ENCODE measurements around the gene MAFB. TPM values are rescaled to one million over a fixed set of nuclear protein-coding genes. Genes with fewer than 3 reads are reported as not detected.

MAFB gene
- total RNA-seq, 1 donor from 2014 or later, result 31.9 TPM

- Mint-ChIP-seq H3K36me3 (ENCODE audit: unreplicated experiment) (no peaks in the 10 kb centered on the region), H3K4me1 (ENCODE audit: unreplicated experiment) (peaks cover 13% of the 10 kb centered on the region), H3K27me3 (ENCODE audit: unreplicated experiment) (peaks cover 60% of the 10 kb centered on the region)
Observed at GRCh38 chr20:40678286-40678875, 10.7 kb downstream of the MAFB start.

GRCh38 chr20:40677343-40677924 lies 11.6 kb downstream of the MAFB start:
- Mint-ChIP-seq H3K36me3 (ENCODE audit: unreplicated experiment) (no peaks in the 10 kb centered on the region), H3K27ac (ENCODE audit: unreplicated experiment) (no peak overlapping the region), H3K4me3 (ENCODE audit: unreplicated experiment) (no peak overlapping the region), H3K9me3 (ENCODE audit: unreplicated experiment) (no peaks in the 10 kb centered on the region), H3K27me3 (ENCODE audit: unreplicated experiment) (peaks cover 69% of the 10 kb centered on the region), H3K4me1 (ENCODE audit: unreplicated experiment) (peaks cover 6% of the 10 kb centered on the region)
- no peak for DNase-seq (ENCODE audit: extremely low spot score, unreplicated experiment)
- TF ChIP-seq CTCF (IDR thresholded peaks at IDR 0.05), result no peak

More at GRCh38 chr20:40678286-40678875, 10.7 kb downstream of the MAFB start:
- no peak for DNase-seq (ENCODE audit: extremely low spot score, unreplicated experiment)
- Mint-ChIP-seq H3K27ac (ENCODE audit: unreplicated experiment) (no peak overlapping the region), H3K4me3 (ENCODE audit: unreplicated experiment) (no peak overlapping the region), H3K9me3 (ENCODE audit: unreplicated experiment) (no peaks in the 10 kb centered on the region)
- no peak for TF ChIP-seq CTCF (IDR thresholded peaks at IDR 0.05)

- Mint-ChIP-seq H3K9me3 (ENCODE audit: unreplicated experiment) (no peaks in the 10 kb centered on the region), H3K27me3 (ENCODE audit: unreplicated experiment) (peaks cover 71% of the 10 kb centered on the region), H3K4me3 (ENCODE audit: unreplicated experiment) (no peak overlapping the region), H3K27ac (ENCODE audit: unreplicated experiment) (peak overlapping the region; percentile 33), H3K4me1 (ENCODE audit: unreplicated experiment) (no peaks in the 10 kb centered on the region), H3K36me3 (ENCODE audit: unreplicated experiment) (no peaks in the 10 kb centered on the region)
- TF ChIP-seq CTCF (IDR thresholded peaks at IDR 0.05), result no peak
- DNase-seq (ENCODE audit: extremely low spot score, unreplicated experiment), result no peak
Observed at GRCh38 chr20:40676491-40677269, 12.4 kb downstream of the MAFB start.

GRCh38 chr20:40675599-40676221 lies 13.3 kb downstream of the MAFB start:
- H3K27ac Mint-ChIP-seq (ENCODE audit: unreplicated experiment), result no peak overlapping the region
- H3K36me3 Mint-ChIP-seq (ENCODE audit: unreplicated experiment), result no peaks in the 10 kb centered on the region
- no peaks in the 10 kb centered on the region for H3K4me1 Mint-ChIP-seq (ENCODE audit: unreplicated experiment)
- peaks cover 66% of the 10 kb centered on the region for H3K27me3 Mint-ChIP-seq (ENCODE audit: unreplicated experiment)
- H3K4me3 Mint-ChIP-seq (ENCODE audit: unreplicated experiment), result no peak overlapping the region
- no peak for TF ChIP-seq CTCF (IDR thresholded peaks at IDR 0.05)
- no peaks in the 10 kb centered on the region for H3K9me3 Mint-ChIP-seq (ENCODE audit: unreplicated experiment)
- DNase-seq (ENCODE audit: extremely low spot score, unreplicated experiment), result no peak

- Mint-ChIP-seq H3K4me1 (ENCODE audit: unreplicated experiment) (no peaks in the 10 kb centered on the region), H3K36me3 (ENCODE audit: unreplicated experiment) (no peaks in the 10 kb centered on the region), H3K27me3 (ENCODE audit: unreplicated experiment) (peaks cover 59% of the 10 kb centered on the region), H3K27ac (ENCODE audit: unreplicated experiment) (no peak overlapping the region), H3K9me3 (ENCODE audit: unreplicated experiment) (no peaks in the 10 kb centered on the region), H3K4me3 (ENCODE audit: unreplicated experiment) (no peak overlapping the region)
- DNase-seq (ENCODE audit: extremely low spot score, unreplicated experiment), result no peak
- TF ChIP-seq CTCF (IDR thresholded peaks at IDR 0.05), result no peak
Observed at GRCh38 chr20:40673442-40673841, 15.6 kb downstream of the MAFB start.

Measured in osteocyte (in vitro differentiated cells).